Keratinocyte (primary cell): Measurements from ENCODE around the gene GPR146. TPM values are rescaled to one million over a fixed set of nuclear protein-coding genes. Genes with fewer than 3 reads are reported as not detected.

ENCODE experiments used
- DNase-seq: peaks from one replicate; pipeline ENCODE4 v3.0.0-alpha.2; 2011; ENCODE audit warnings: low read depth, missing footprints, low spot score
- FAIRE-seq: peaks from 2 replicates; lab custom pipeline; 2011; peaks lifted over from hg19 to GRCh38; lab: Jason Lieb, UNC
- H2AFZ ChIP-seq: 2 replicates; pipeline ENCODE4 v1.6.0; 2012; ENCODE audit warnings: low read length, control low read depth, inconsistent platforms; ENCODE audit not compliant: control insufficient read depth
- H3K27ac ChIP-seq: 2 replicates; pipeline ENCODE4 v1.5.1; 2011; ENCODE audit warnings: low read length; ENCODE audit not compliant: control insufficient read depth, insufficient read depth
- H3K27me3 ChIP-seq: 3 replicates; pipeline ENCODE4 v1.6.0; 2011; ENCODE audit warnings: low read length; ENCODE audit not compliant: control insufficient read depth, insufficient read depth; ENCODE audit errors: extremely low read depth
- H3K36me3 ChIP-seq, 2 experiments: 2 replicates in 1 of 2; 3 replicates in 1 of 2; pipeline ENCODE4 v1.5.1; 2011; ENCODE audit warnings: low read length in 2 of 2, mild to moderate bottlenecking in 1 of 2; ENCODE audit not compliant: control insufficient read depth in 2 of 2, insufficient read depth in 2 of 2; ENCODE audit errors: extremely low read depth in 1 of 2
- H3K4me1 ChIP-seq: 3 replicates; pipeline ENCODE4 v1.5.1; 2011; ENCODE audit warnings: low read length; ENCODE audit not compliant: control insufficient read depth, insufficient read depth; ENCODE audit errors: extremely low read depth
- H3K4me2 ChIP-seq: 3 replicates; pipeline ENCODE4 v1.6.0; 2011; ENCODE audit warnings: low read depth, low read length; ENCODE audit not compliant: control insufficient read depth, insufficient read depth; ENCODE audit errors: extremely low read depth
- H3K4me3 ChIP-seq, 3 experiments: fragments of 200-600 bp in 1 of 3; sonication (generic) in 1 of 3; 2 replicates in 2 of 3; 3 replicates in 1 of 3; pipeline ENCODE4 v1.5.1; 2011 to 2016; ENCODE audit warnings: low read length in 3 of 3, mild to moderate bottlenecking in 3 of 3, control low read depth in 2 of 3, inconsistent platforms in 1 of 3, low read depth in 1 of 3, mixed read lengths in 1 of 3, mixed run types in 1 of 3, moderate library complexity in 1 of 3; ENCODE audit not compliant: control insufficient read depth in 2 of 3, insufficient read depth in 2 of 3; ENCODE audit errors: extremely low read depth in 1 of 3
- H3K79me2 ChIP-seq: 2 replicates; pipeline ENCODE4 v1.6.0; 2012; ENCODE audit warnings: low read length; ENCODE audit not compliant: control insufficient read depth, insufficient read depth
- H3K9ac ChIP-seq: 3 replicates; pipeline ENCODE4 v1.6.0; 2011; ENCODE audit warnings: low read length; ENCODE audit not compliant: control insufficient read depth, insufficient read depth; ENCODE audit errors: extremely low read depth
- H3K9me1 ChIP-seq: 3 replicates; pipeline ENCODE4 v1.6.0; 2011; ENCODE audit warnings: low read length; ENCODE audit not compliant: control insufficient read depth, insufficient read depth; ENCODE audit errors: extremely low read depth
- H3K9me3 ChIP-seq: 2 replicates; pipeline ENCODE4 v1.5.1; 2012; ENCODE audit warnings: low read depth, low read length; ENCODE audit not compliant: control insufficient read depth
- H4K20me1 ChIP-seq: 3 replicates; pipeline ENCODE4 v1.6.0; 2011; ENCODE audit warnings: low read length; ENCODE audit not compliant: control insufficient read depth, insufficient read depth; ENCODE audit errors: extremely low read depth
- CTCF ChIP-seq, 3 experiments: IDR thresholded peaks in 1 of 3; conservative IDR thresholded peaks in 1 of 3; optimal IDR thresholded peaks in 1 of 3; 2 replicates in 2 of 3; 3 replicates in 1 of 3; pipeline versions ENCODE3 to v1.5.1; 2011; ENCODE audit warnings: low read length in 3 of 3, mild to moderate bottlenecking in 3 of 3, moderate library complexity in 2 of 3, control low read depth in 1 of 3, inconsistent platforms in 1 of 3; ENCODE audit not compliant: insufficient read depth in 2 of 3; ENCODE audit errors: extremely low read depth in 1 of 3
- EZH2 ChIP-seq: IDR thresholded peaks from one replicate; pipeline ENCODE4 v1.6.1; 2012; ENCODE audit warnings: inconsistent platforms, mild to moderate bottlenecking, low read length, moderate library complexity
- dilution Hi-C: fragments of 300-500 bp; cut with MboI; formaldehyde crosslinking; loops from one replicate; pipeline ENCODE4 v1.7.0; 2020; ENCODE audit warnings: low sequenced_read_pairs; ENCODE audit not compliant: extremely low pct_ligation_motif_present
- polyA plus RNA-seq, 5 experiments: library from polyadenylated mRNA; depleted of rRNA in 3 of 5; stranded (reverse) in 3 of 5; stranded (forward) in 1 of 5; unstranded in 1 of 5; fragments of >200 nt; gene quantifications; 1 replicate in 1 of 5; 2 replicates in 3 of 5; 3 replicates in 1 of 5; pipeline versions ENCODE4 v1.2.1 to v1.2.3, GENCODE V29; 2011 to 2012; ENCODE audit warnings: missing spikeins in 2 of 5, low read depth in 1 of 5, low replicate concordance in 1 of 5

The GPR146 gene
- polyA plus RNA-seq, 1 donor (not counting 4 experiments of a cell fraction or from before 2014, with no cell fraction given): 0.13 TPM

- Histone ChIP-seq H3K36me3 (peaks cover 0 to 4% of the 10 kb centered on the region in 2 experiments), H3K4me1 (peaks cover 13% of the 10 kb centered on the region), H3K4me2 (peak overlapping the region; percentile 10), H3K9me1 (no peaks in the 10 kb centered on the region), H2AFZ (no peak overlapping the region), H3K27ac (no peak overlapping the region), H3K27me3 (no peaks in the 10 kb centered on the region), H3K79me2 (peaks cover 51% of the 10 kb centered on the region), H3K9ac (no peak overlapping the region), H3K9me3 (no peaks in the 10 kb centered on the region), H4K20me1 (no peaks in the 10 kb centered on the region), H3K4me3 (no peak overlapping the region)
- no peak for DNase-seq
- dilution Hi-C loops: no loop called here
- no peak for TF ChIP-seq EZH2
- TF ChIP-seq CTCF (optimal IDR thresholded peaks at IDR 0.05 in 1 of 3, IDR thresholded peaks at IDR 0.05 in 1 of 3, conservative IDR thresholded peaks at IDR 0.05 in 1 of 3; ENCODE audit: extremely low read depth in 1 of 3, insufficient read depth in 2 of 3, low read length in 3 of 3): no peak
- FAIRE-seq: no peak
Measured at GRCh38 chr7:1026721-1027161, 17.6 kb upstream of the GPR146 start.

- peak overlapping the region; percentile 43 for H3K27ac ChIP-seq
Measured at GRCh38 chr7:1027242-1028043, 16.9 kb upstream of the GPR146 start.

More at GRCh38 chr7:1027242-1028043, 16.9 kb upstream of the GPR146 start:
- H3K4me1 ChIP-seq: peaks cover 13% of the 10 kb centered on the region
- H3K4me2 ChIP-seq: peak overlapping the region; percentile 79
- dilution Hi-C loops: no loop called here
- H3K36me3 ChIP-seq: peaks cover 0 to 4% of the 10 kb centered on the region in 2 experiments
- no peaks in the 10 kb centered on the region for H3K27me3 ChIP-seq
- H3K9me1 ChIP-seq: no peaks in the 10 kb centered on the region
- H4K20me1 ChIP-seq: no peaks in the 10 kb centered on the region
- peak overlapping the region; percentile 69 for H3K9ac ChIP-seq
- H2AFZ ChIP-seq: no peak overlapping the region
- peak overlapping the region; percentile 46 to 71 (median 66) for H3K4me3 ChIP-seq
- TF ChIP-seq EZH2 (no peak), CTCF (optimal IDR thresholded peaks at IDR 0.05 in 1 of 3, IDR thresholded peaks at IDR 0.05 in 1 of 3, conservative IDR thresholded peaks at IDR 0.05 in 1 of 3; ENCODE audit: extremely low read depth in 1 of 3, insufficient read depth in 2 of 3, low read length in 3 of 3) (no peak)
- no peak for FAIRE-seq
- no peak for DNase-seq
- H3K79me2 ChIP-seq: peaks cover 47% of the 10 kb centered on the region
- no peaks in the 10 kb centered on the region for H3K9me3 ChIP-seq
